Loucy (cell line): ENCODE measurements around the gene CTNNBIP1.

ENCODE experiments used
- EZH2phosphoT487 ChIP-seq: fragments of 200-600 bp; IDR thresholded peaks from 2 replicates; pipeline ENCODE4 v1.6.1; 2018; ENCODE audit warnings: antibody characterized with exemption, mild to moderate bottlenecking, moderate library complexity, borderline replicate concordance
- TF ChIP-seq, protein P1 (sequence below): fragments of 200-600 bp; sonication (generic); conservative IDR thresholded peaks from 2 replicates; pipeline ENCODE4 v1.5.1; 2014; ENCODE audit warnings: mild to moderate bottlenecking, antibody characterized with exemption, low read length

GRCh38 chr1:9817734-9818133 lies 92.3 kb downstream of the CTNNBIP1 start:
- TF ChIP-seq, protein P1, sequence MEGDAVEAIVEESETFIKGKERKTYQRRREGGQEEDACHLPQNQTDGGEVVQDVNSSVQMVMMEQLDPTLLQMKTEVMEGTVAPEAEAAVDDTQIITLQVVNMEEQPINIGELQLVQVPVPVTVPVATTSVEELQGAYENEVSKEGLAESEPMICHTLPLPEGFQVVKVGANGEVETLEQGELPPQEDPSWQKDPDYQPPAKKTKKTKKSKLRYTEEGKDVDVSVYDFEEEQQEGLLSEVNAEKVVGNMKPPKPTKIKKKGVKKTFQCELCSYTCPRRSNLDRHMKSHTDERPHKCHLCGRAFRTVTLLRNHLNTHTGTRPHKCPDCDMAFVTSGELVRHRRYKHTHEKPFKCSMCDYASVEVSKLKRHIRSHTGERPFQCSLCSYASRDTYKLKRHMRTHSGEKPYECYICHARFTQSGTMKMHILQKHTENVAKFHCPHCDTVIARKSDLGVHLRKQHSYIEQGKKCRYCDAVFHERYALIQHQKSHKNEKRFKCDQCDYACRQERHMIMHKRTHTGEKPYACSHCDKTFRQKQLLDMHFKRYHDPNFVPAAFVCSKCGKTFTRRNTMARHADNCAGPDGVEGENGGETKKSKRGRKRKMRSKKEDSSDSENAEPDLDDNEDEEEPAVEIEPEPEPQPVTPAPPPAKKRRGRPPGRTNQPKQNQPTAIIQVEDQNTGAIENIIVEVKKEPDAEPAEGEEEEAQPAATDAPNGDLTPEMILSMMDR: no peak
- TF ChIP-seq EZH2phosphoT487: no peak
